ENCODE results near the gene CCND1. TPM values are rescaled to one million over a fixed set of nuclear protein-coding genes. Genes with fewer than 3 reads are reported as not detected.

Gene CCND1
- total and polyA plus RNA-seq, 2 experiments from 2014 or later, result 20.1 to 36.5 TPM

GRCh38 chr11:69664103-69664775 is 23.3 kb downstream of the CCND1 start:
- Histone ChIP-seq H3K27ac (no peak overlapping the region), H3K9me3 (ENCODE audit: low read depth) (no peaks in the 10 kb centered on the region), H3K36me3 (no peaks in the 10 kb centered on the region), H3K4me1 (ENCODE audit: low read depth) (no peaks in the 10 kb centered on the region), H3K27me3 (no peaks in the 10 kb centered on the region), H3K4me3 (no peak overlapping the region)
- no peak for TF ChIP-seq CTCF (IDR thresholded peaks at IDR 0.05; ENCODE audit: low read depth, low read length)
- no peak for DNase-seq (ENCODE audit: low read depth in 1 of 2, low spot score in 1 of 2)

- Histone ChIP-seq H3K27ac (no peak overlapping the region), H3K27me3 (no peaks in the 10 kb centered on the region), H3K4me3 (no peak overlapping the region), H3K9me3 (ENCODE audit: low read depth) (no peaks in the 10 kb centered on the region), H3K36me3 (no peaks in the 10 kb centered on the region), H3K4me1 (ENCODE audit: low read depth) (no peaks in the 10 kb centered on the region)
- no peak for DNase-seq (ENCODE audit: low read depth in 1 of 2, low spot score in 1 of 2)
- no peak for TF ChIP-seq CTCF (IDR thresholded peaks at IDR 0.05; ENCODE audit: low read depth, low read length)
These were observed 23.9 kb downstream of the CCND1 start for GRCh38 chr11:69664901-69665300.

GRCh38 chr11:69665669-69666068 is 24.7 kb downstream of the CCND1 start:
- no peak for DNase-seq (ENCODE audit: low read depth in 1 of 2, low spot score in 1 of 2)
- Histone ChIP-seq H3K4me3 (no peak overlapping the region), H3K27me3 (no peaks in the 10 kb centered on the region), H3K9me3 (ENCODE audit: low read depth) (no peaks in the 10 kb centered on the region), H3K4me1 (ENCODE audit: low read depth) (no peaks in the 10 kb centered on the region), H3K36me3 (no peaks in the 10 kb centered on the region), H3K27ac (no peak overlapping the region)
- TF ChIP-seq CTCF (IDR thresholded peaks at IDR 0.05; ENCODE audit: low read depth, low read length), result no peak

- H3K36me3 ChIP-seq, result no peaks in the 10 kb centered on the region
- no peak overlapping the region for H3K27ac ChIP-seq
- H3K27me3 ChIP-seq, result no peaks in the 10 kb centered on the region
- no peak overlapping the region for H3K4me3 ChIP-seq
- DNase-seq (ENCODE audit: low read depth in 1 of 2, low spot score in 1 of 2), result no peak
- TF ChIP-seq CTCF (IDR thresholded peaks at IDR 0.05; ENCODE audit: low read depth, low read length), result no peak
- no peaks in the 10 kb centered on the region for H3K9me3 ChIP-seq (ENCODE audit: low read depth)
- no peaks in the 10 kb centered on the region for H3K4me1 ChIP-seq (ENCODE audit: low read depth)
These were observed 25.3 kb downstream of the CCND1 start for GRCh38 chr11:69666261-69666660.

GRCh38 chr11:69666752-69667536 is 26.0 kb downstream of the CCND1 start:
- H3K27me3 ChIP-seq, result no peaks in the 10 kb centered on the region
- no peak for TF ChIP-seq CTCF (IDR thresholded peaks at IDR 0.05; ENCODE audit: low read depth, low read length)
- H3K4me1 ChIP-seq (ENCODE audit: low read depth), result no peaks in the 10 kb centered on the region
- DNase-seq (ENCODE audit: low read depth in 1 of 2, low spot score in 1 of 2), result no peak
- H3K9me3 ChIP-seq (ENCODE audit: low read depth), result no peaks in the 10 kb centered on the region
- peaks cover 3% of the 10 kb centered on the region for H3K36me3 ChIP-seq
- no peak overlapping the region for H3K4me3 ChIP-seq
- no peak overlapping the region for H3K27ac ChIP-seq

Measured in cardiac muscle cell (in vitro differentiated cells and primary cell).